Epithelial cell of proximal tubule (primary cell): ENCODE measurements around the gene RIMBP2. TPM values are rescaled to one million over a fixed set of nuclear protein-coding genes. Genes with fewer than 3 reads are reported as not detected.

Experiments
- DNase-seq: peaks from one replicate; pipeline ENCODE4 v3.0.0-alpha.2; 2011; ENCODE audit warnings: low read depth
- H3K4me3 ChIP-seq: 2 replicates; pipeline ENCODE4 v1.5.1; 2011; ENCODE audit warnings: low read depth, mild to moderate bottlenecking, low read length
- CTCF ChIP-seq: conservative IDR thresholded peaks from 2 replicates; pipeline ENCODE4 v1.5.1; 2012; ENCODE audit warnings: low read depth, mild to moderate bottlenecking, low read length
- total RNA-seq: library from RNA; depleted of rRNA; stranded (reverse); fragments of >200 nt; gene quantifications from 2 replicates; pipeline ENCODE4 v1.2.3, GENCODE V29; 2015

RIMBP2 gene
- total RNA-seq, 1 donor from 2014 or later = 0.98 TPM

DNA sequence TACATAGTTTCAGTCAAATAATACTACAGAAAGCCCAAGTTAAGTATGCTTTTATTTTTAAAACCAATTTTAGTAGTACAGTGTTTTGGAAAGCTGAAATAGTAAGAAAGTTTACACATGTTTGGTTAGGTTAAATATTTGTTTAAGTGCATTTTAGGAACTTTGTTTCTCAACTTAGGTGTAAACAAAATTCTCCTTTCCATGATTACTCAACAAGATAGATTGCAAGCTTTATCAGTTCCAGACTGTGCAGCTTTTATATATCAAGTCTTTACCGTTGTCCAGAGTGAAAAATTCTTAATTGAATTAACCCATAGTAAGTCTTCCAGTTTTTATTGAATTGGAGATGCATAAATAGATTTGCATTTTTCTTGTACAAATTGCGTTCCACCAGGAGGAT, 333.3 kb downstream of the RIMBP2 start:
- H3K4me3 ChIP-seq = no peak overlapping the region
- no peak for DNase-seq
- TF ChIP-seq CTCF = no peak

- DNase-seq = no peak
- no peak overlapping the region for H3K4me3 ChIP-seq
- no peak for TF ChIP-seq CTCF
These were observed 340.5 kb downstream of the RIMBP2 start for GRCh38 chr12:130375296-130376287.

DNA sequence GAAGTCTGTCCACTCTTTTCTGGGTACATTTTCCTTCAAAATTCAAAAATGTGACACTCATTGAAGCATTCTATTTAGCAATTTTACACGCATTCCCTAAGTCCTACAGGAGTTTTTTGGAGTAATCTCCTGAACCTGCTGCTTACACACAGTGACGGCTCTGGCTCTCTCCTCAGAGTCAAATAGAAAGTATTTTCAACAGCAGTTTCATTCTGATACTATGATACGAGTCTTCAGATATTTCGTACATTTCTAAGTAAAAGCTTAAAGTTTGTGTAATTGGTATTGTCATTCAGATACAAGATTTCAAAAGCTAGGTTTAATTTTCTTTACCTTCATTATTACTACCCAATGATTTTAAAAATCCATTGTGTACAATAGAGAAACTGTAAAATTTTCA, 342.0 kb downstream of the RIMBP2 start:
- no peak overlapping the region for H3K4me3 ChIP-seq
- no peak for TF ChIP-seq CTCF
- no peak for DNase-seq

DNA sequence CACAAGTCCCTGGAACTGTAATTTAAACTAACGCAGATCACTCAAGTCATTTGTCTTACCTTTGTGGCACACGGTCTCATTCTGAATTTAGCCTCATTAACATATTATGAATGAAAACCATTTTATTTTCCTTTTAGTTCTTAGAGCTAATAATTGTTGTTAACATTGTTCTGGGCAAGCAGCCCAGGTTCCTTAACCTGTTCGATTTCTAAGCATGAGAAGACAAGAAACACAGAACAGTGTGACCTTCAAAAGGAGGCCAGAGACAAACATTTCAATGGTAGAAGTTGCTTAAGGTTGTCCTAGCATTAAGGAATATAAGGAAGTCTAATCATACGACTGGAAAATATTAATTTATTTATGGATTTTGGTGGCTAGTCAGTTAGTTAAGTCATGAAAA, 343.2 kb downstream of the RIMBP2 start:
- DNase-seq = no peak
- no peak for TF ChIP-seq CTCF
- H3K4me3 ChIP-seq = no peak overlapping the region

- TF ChIP-seq CTCF = no peak
- H3K4me3 ChIP-seq = no peak overlapping the region
- DNase-seq = no peak
These were observed 344.8 kb downstream of the RIMBP2 start for GRCh38 chr12:130371296-130371695.

DNA sequence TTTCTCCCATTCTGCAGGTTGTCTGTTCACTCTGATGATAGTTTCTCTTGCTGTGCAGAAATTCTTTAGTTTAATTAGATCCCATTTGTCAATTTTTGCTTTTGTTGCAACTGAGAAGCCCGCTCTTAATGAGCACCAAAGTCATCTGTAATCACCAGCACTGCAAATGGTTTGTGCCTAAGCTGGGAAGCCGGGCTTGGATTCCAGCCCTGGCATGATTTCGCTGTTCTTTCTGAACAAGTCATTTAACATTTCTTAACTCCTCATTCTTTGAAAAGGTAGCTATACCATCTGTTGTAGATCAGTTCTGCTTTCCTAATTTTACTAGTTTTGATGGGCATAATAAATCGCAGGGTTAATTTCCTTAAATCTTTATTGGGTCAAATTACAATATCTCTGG, 346.3 kb downstream of the RIMBP2 start:
- DNase-seq = no peak
- H3K4me3 ChIP-seq = no peak overlapping the region
- no peak for TF ChIP-seq CTCF

- no peak for TF ChIP-seq CTCF
- no peak for DNase-seq
- no peak overlapping the region for H3K4me3 ChIP-seq
These were observed 348.6 kb downstream of the RIMBP2 start for GRCh38 chr12:130367523-130367922.
